IPS DF 6.9 (cell line): ENCODE results near the gene RGS6.

Source experiments
- DNase-seq: peaks from one replicate; pipeline ENCODE4 v3.0.0-alpha.2; 2013; ENCODE audit warnings: low read depth, low spot score
- H3K27ac ChIP-seq: one replicate; pipeline ENCODE4 v1.5.1; 2013; ENCODE audit warnings: low read length, control low read depth
- H3K27me3 ChIP-seq: 2 replicates; pipeline ENCODE4 v1.6.1; 2013; ENCODE audit warnings: mild to moderate bottlenecking, low read length; ENCODE audit not compliant: control insufficient read depth, insufficient read depth
- H3K36me3 ChIP-seq: 2 replicates; pipeline ENCODE4 v1.6.1; 2013; ENCODE audit warnings: low read length; ENCODE audit not compliant: control insufficient read depth, insufficient read depth
- H3K4me1 ChIP-seq: 2 replicates; pipeline ENCODE4 v1.6.1; 2013; ENCODE audit warnings: low read length; ENCODE audit not compliant: control insufficient read depth, insufficient read depth
- H3K4me3 ChIP-seq: 2 replicates; pipeline ENCODE4 v1.5.1; 2013; ENCODE audit warnings: mild to moderate bottlenecking, low read length
- H3K9me3 ChIP-seq: 2 replicates; pipeline ENCODE4 v1.6.1; 2013; ENCODE audit warnings: low read length, inconsistent platforms; ENCODE audit not compliant: control insufficient read depth, insufficient read depth
- WGBS: extraction: QIAGEN DNeasy Blood & Tissue Kit; methylation state at CpG from one replicate; pipeline ENCODE4 v1.1.7; 2013; ENCODE audit warnings: mixed read lengths, missing lambda C conversion rate; ENCODE audit not compliant: insufficient read length, insufficient coverage; 5-methylcytosine and 5-hydroxymethylcytosine counted together

The RGS6 gene

DNA sequence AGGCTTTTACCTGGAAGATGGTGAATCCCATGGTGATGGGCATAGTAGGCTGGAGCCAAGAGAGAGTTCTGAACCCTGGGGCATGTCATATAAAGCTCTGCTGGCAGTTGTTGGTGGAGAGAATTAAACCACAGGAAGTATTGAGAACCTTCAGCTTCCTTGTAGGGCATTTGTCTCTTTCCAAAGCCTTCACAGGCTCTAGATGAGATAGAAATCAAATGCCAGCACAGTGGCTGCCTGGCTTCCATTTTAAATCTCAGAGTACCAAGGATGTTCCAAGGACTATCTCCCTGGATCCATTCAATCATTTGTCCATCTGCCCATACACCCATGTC, 592.0 kb downstream of the RGS6 start:
- Histone ChIP-seq H3K36me3 (no peaks in the 10 kb centered on the region), H3K27me3 (no peaks in the 10 kb centered on the region), H3K9me3 (no peaks in the 10 kb centered on the region), H3K4me1 (no peaks in the 10 kb centered on the region), H3K4me3 (no peak overlapping the region), H3K27ac (no peak overlapping the region)
- no peak for DNase-seq

DNA sequence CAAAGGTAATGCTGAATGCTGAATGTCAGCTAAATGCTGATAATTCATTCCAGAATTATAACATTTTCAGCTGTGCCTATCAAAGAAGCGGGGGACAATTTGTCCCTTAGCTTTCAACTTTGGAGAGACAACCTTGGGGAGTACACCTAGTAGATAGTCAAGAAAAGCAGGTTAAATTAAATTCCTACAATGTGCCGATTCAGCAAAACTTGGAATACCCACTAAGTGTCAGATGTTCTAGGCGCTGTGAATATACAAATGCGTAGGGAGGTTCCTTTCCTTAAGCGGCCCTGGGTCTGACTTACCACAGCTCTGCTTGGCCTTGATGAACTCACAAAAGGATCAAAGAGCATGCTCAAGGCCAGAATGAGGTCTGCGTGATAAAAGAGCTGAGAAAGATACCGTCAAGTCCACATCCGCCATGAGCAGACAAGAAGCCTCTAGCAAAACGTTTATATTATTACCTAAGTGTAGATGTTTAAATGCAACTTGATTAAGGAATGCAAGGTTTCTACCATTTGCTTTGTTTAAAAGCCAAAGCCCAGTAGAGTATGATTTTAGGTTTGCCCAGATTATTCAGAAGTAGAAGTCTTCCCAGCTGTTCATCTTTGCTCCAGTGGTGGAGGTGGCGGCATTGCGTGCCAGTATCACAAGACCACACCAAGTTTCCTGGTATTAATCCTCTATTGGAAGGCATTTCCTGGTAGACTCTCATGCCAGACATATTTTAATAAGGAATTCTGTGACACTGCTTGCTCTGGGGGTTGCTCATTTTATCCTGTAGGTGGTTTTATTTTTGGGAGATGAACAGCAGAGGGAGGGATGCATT, 593.1 kb downstream of the RGS6 start:
- no peak for DNase-seq
- WGBS = no CpG with 5 or more reads among the region's 11 CpGs
- Histone ChIP-seq H3K4me1 (no peaks in the 10 kb centered on the region), H3K9me3 (no peaks in the 10 kb centered on the region), H3K27me3 (no peaks in the 10 kb centered on the region), H3K4me3 (no peak overlapping the region), H3K36me3 (no peaks in the 10 kb centered on the region), H3K27ac (no peak overlapping the region)

DNA sequence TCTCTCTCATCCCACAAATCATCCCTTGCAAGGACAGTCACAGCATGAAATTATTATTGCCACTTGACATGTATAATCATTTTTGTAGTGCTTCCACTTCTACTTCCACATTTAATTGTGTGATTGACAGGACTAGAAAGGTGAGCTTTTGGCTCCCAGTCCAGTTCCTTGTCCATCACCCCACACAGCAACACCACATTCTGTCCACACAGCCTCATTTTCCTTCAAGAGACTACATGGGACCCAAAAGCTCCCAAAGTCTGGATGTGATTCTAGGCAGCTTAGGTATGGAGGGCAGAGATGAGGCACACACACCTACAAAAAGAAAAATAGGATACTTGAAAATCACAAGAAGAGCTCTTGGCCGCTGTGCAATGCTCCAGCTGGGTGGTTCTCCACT, 595.4 kb downstream of the RGS6 start:
- Histone ChIP-seq H3K4me3 (no peak overlapping the region), H3K9me3 (no peaks in the 10 kb centered on the region), H3K27me3 (no peaks in the 10 kb centered on the region), H3K36me3 (no peaks in the 10 kb centered on the region), H3K27ac (no peak overlapping the region), H3K4me1 (no peaks in the 10 kb centered on the region)
- no CpG with 5 or more reads among the region's 1 CpG for WGBS
- DNase-seq = no peak

GRCh38 chr14:72528059-72528862, 596.0 kb downstream of the RGS6 start:
- WGBS = no CpG with 5 or more reads among the region's 6 CpGs
- Histone ChIP-seq H3K4me1 (no peaks in the 10 kb centered on the region), H3K36me3 (no peaks in the 10 kb centered on the region), H3K27ac (no peak overlapping the region), H3K27me3 (no peaks in the 10 kb centered on the region), H3K9me3 (no peaks in the 10 kb centered on the region), H3K4me3 (no peak overlapping the region)
- DNase-seq = no peak

- Histone ChIP-seq H3K36me3 (no peaks in the 10 kb centered on the region), H3K27me3 (no peaks in the 10 kb centered on the region), H3K9me3 (no peaks in the 10 kb centered on the region), H3K4me3 (no peak overlapping the region), H3K27ac (no peak overlapping the region), H3K4me1 (no peaks in the 10 kb centered on the region)
- no CpG with 5 or more reads among the region's 2 CpGs for WGBS
- DNase-seq = no peak
Measured at GRCh38 chr14:72528863-72529175, 596.6 kb downstream of the RGS6 start.

DNA sequence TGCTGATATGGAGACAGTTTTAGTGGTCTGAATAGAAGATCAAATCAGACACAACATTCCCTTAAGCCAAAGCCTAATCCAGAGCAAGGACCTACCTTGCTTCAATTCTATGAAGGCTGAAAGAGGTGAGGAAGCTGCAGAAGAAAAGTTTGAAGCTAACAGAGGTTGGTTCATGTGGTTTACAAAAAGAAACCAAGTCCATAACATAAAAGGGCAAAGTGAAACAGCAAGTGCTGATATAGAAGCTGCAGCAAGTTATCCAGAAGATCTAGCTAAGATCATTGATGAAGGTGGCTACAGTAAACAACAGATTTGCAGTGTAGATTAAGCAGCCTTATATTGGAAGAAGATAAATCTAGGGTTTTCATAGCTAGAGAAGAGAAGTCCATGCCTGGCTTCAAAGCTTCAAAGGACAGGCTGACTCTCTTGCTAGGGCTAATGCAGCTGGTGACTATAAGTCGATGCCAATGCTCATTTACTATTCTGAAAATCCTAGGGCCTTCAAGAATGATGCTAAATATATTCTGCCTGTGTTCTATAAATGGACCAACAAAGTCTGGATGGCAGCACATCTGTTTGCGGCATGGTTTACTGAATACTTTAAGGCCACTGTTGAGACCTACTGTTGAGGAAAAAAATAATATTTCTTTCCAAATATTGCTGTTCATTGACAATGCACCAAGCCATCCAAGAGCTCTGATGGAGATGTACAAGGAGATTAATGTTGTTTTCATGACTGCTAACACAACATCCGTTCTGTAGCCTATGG, 600.6 kb downstream of the RGS6 start:
- Histone ChIP-seq H3K9me3 (no peaks in the 10 kb centered on the region), H3K36me3 (no peaks in the 10 kb centered on the region), H3K4me1 (no peaks in the 10 kb centered on the region), H3K4me3 (no peak overlapping the region), H3K27ac (no peak overlapping the region), H3K27me3 (no peaks in the 10 kb centered on the region)
- DNase-seq = no peak
- WGBS = no CpG with 5 or more reads among the region's 3 CpGs

DNA sequence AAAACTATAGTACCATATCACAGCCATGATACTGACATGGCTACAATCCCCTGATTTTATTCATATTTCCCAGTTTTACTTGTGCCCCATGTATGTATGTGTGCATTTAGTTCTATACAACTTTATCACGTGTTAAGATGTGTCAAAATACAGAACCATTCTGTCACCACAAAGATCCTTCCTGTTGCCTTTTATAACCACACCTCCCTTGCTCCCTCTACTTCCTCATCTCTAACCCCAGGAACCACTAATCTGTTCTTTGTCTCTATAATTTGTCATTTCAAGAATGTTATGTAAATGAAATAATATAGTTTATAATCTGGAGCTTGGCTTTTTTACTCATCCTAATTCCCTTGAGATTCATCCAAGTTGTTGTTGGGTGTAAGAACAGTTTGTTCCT, 603.3 kb downstream of the RGS6 start:
- H3K27me3 ChIP-seq = no peaks in the 10 kb centered on the region
- H3K27ac ChIP-seq = no peak overlapping the region
- WGBS = no CpG with 5 or more reads among the region's 1 CpG
- no peak overlapping the region for H3K4me3 ChIP-seq
- no peaks in the 10 kb centered on the region for H3K4me1 ChIP-seq
- no peaks in the 10 kb centered on the region for H3K9me3 ChIP-seq
- DNase-seq = no peak
- H3K36me3 ChIP-seq = no peaks in the 10 kb centered on the region

DNA sequence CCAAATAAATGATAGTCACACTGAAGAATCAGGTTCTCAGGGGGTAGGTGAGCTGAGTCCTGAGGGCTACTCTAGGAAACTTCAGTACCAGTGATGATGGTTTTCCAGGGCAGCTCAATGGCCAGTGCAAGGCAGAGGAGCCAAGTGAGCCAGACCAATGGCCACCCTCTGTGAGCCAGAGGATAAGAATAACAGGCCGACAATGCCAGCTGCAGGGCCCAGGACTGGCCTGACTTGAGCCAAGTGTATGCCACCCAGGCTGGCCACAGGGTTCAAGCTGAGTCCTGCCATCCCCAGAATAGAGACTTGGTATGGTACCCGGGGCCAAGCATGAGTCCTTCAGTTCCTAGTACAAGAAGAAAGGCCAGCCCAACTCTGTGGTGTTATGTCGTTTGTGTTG, 606.2 kb downstream of the RGS6 start:
- H3K27ac ChIP-seq = no peak overlapping the region
- no CpG with 5 or more reads among the region's 3 CpGs for WGBS
- H3K27me3 ChIP-seq = no peaks in the 10 kb centered on the region

DNA sequence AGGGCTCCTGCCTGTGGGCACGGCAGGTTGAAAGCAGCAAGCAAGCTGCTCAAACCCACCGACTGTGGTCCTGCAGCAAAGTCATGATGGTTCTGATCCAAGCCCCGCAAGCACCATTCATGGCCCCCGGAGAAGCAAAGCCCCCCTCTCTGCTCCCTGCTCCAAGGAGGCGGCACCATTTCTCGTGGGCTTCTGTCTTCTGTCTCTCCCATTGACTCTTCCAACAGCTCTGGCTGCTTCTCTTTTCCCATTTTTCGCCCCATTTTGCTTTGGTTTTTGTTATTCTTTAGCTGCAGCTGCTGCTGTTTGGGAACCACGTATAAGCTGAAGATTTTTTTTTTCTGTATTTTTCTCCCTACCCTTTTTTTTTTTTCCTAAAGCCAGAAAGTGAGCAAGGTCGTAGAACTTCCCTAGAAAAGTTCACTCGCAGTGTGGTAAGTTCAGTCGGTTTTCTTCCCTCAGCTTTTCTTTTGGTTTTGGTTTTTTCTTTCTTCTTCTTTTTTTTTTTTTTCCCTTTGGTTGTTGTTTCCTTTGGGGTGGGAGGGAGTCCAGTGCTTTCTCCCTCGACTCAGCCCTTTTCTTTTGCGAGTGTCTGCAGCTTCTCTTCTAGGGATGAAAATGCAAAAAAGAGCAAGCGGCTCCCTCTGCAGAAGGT, 607.6 kb downstream of the RGS6 start:
- Histone ChIP-seq H3K9me3 (no peaks in the 10 kb centered on the region), H3K36me3 (no peaks in the 10 kb centered on the region), H3K27me3 (no peaks in the 10 kb centered on the region), H3K4me1 (peaks cover 5% of the 10 kb centered on the region; the same call in 1 of the 2 replicates), H3K27ac (no peak overlapping the region), H3K4me3 (no peak overlapping the region)
- no peak for DNase-seq
- no CpG with 5 or more reads among the region's 14 CpGs for WGBS

More for the DNA sequence above, 606.2 kb downstream of the RGS6 start:
- H3K4me3 ChIP-seq = no peak overlapping the region
- H3K36me3 ChIP-seq = no peaks in the 10 kb centered on the region
- no peaks in the 10 kb centered on the region for H3K4me1 ChIP-seq
- DNase-seq = no peak
- H3K9me3 ChIP-seq = no peaks in the 10 kb centered on the region

GRCh38 chr14:72540836-72541235, 608.6 kb downstream of the RGS6 start:
- Histone ChIP-seq H3K4me1 (peaks cover 5% of the 10 kb centered on the region; the same call in 1 of the 2 replicates), H3K27me3 (no peaks in the 10 kb centered on the region), H3K36me3 (no peaks in the 10 kb centered on the region), H3K9me3 (no peaks in the 10 kb centered on the region), H3K4me3 (no peak overlapping the region), H3K27ac (no peak overlapping the region)
- no peak for DNase-seq
- WGBS = no CpG with 5 or more reads among the region's 6 CpGs
